HepG2 (cell line): ENCODE data around the gene NRBP1. TPM values are rescaled to one million over a fixed set of nuclear protein-coding genes. Genes with fewer than 3 reads are reported as not detected.

Experiments
- CBFB ChIP-seq: sonication (generic); formaldehyde crosslinking; IDR thresholded peaks from 2 replicates; pipeline ENCODE4 v1.4.0; 2020; ENCODE audit warnings: missing genetic modification reagents
- CHD2 ChIP-seq: IDR thresholded peaks from 2 replicates; pipeline ENCODE4 v1.6.1; 2011; ENCODE audit warnings: low read depth, low read length, improper control_type of control experiment
- ETV6 ChIP-seq: sonication (generic); formaldehyde crosslinking; conservative IDR thresholded peaks from 2 replicates; pipeline ENCODE4 v1.4.0; 2020; ENCODE audit warnings: missing genetic modification reagents
- GPN1 ChIP-seq: sonication (generic); formaldehyde crosslinking; IDR thresholded peaks from 2 replicates; pipeline ENCODE4 v1.5.1; 2020; ENCODE audit warnings: missing genetic modification reagents, borderline replicate concordance
- PCBP2 ChIP-seq: fragments of 200-400 bp; formaldehyde crosslinking; optimal IDR thresholded peaks from 2 replicates; pipeline ENCODE3; 2018; ENCODE audit warnings: low read length, low read depth; ENCODE audit not compliant: poor library complexity, severe bottlenecking
- SALL2 ChIP-seq: sonication (generic); formaldehyde crosslinking; IDR thresholded peaks from 2 replicates; pipeline ENCODE4 v1.8.1; 2023; ENCODE audit warnings: mild to moderate bottlenecking, missing genetic modification reagents, inconsistent platforms
- SMC3 ChIP-seq: IDR thresholded peaks from 2 replicates; pipeline ENCODE4 v1.6.1; 2011; ENCODE audit warnings: low read length, improper control_type of control experiment
- SUZ12 ChIP-seq: fragments of 150-350 bp; IDR thresholded peaks from 2 replicates; pipeline ENCODE4 v1.6.1; 2014; ENCODE audit warnings: low read depth, low read length
- ZNF432 ChIP-seq: sonication (generic); formaldehyde crosslinking; IDR thresholded peaks from 2 replicates; pipeline ENCODE4 v1.5.0; 2020; ENCODE audit warnings: missing genetic modification reagents, mild to moderate bottlenecking, borderline replicate concordance
- ZNF501 ChIP-seq: sonication (generic); formaldehyde crosslinking; IDR thresholded peaks from 2 replicates; pipeline ENCODE4 v1.5.1; 2020; ENCODE audit warnings: mild to moderate bottlenecking, moderate library complexity, missing genetic modification reagents
- ZNF547 ChIP-seq: sonication (generic); formaldehyde crosslinking; IDR thresholded peaks from 2 replicates; pipeline ENCODE4 v1.5.1; 2020; ENCODE audit warnings: mild to moderate bottlenecking, missing genetic modification reagents
- ZSCAN9 ChIP-seq: IDR thresholded peaks from 2 replicates; pipeline ENCODE4 v1.6.1; 2016; ENCODE audit warnings: borderline replicate concordance
- polyA plus RNA-seq, 8 experiments: library from polyadenylated mRNA; depleted of rRNA in 3 of 8; stranded (reverse) in 7 of 8; unstranded in 1 of 8; fragments of >200 nt; fragmentation: Illumina TruSeq in 4 of 8; extraction: Trizol in 4 of 8; gene quantifications; 2 replicates each; pipeline versions ENCODE4 v1.2.1 to v1.2.3, GENCODE V29; 2011 to 2016; ENCODE audit warnings: low read depth in 4 of 8, missing spikeins in 1 of 8, mixed read lengths in 1 of 8; ENCODE audit not compliant: insufficient read depth in 1 of 8
- total RNA-seq, 5 experiments: library from RNA; depleted of rRNA; stranded (reverse); fragments of >200 nt; fragmentation: Illumina TruSeq; extraction: Trizol; gene quantifications; 2 replicates each; pipeline ENCODE4 v1.2.3, GENCODE V29; 2016; ENCODE audit warnings: low read depth in 1 of 5
- TF ChIP-seq, protein P1 (sequence below): conservative IDR thresholded peaks from 2 replicates; pipeline ENCODE4 v1.6.1; 2018; ENCODE audit warnings: missing genetic modification reagents
- TF ChIP-seq, protein P2 (sequence below), 2 experiments: fragments of 450-650 bp in 1 of 2; sonication (generic) in 1 of 2; formaldehyde crosslinking in 1 of 2; IDR thresholded peaks; 2 replicates each; pipeline versions ENCODE4 v1.6.1 to v1.8.0; 2016 to 2022; ENCODE audit warnings: antibody characterized with exemption in 1 of 2, mild to moderate bottlenecking in 1 of 2, missing genetic modification reagents in 1 of 2
- TF ChIP-seq, protein P3 (sequence below): sonication (generic); formaldehyde crosslinking; IDR thresholded peaks from 2 replicates; pipeline ENCODE4 v1.4.0; 2020; ENCODE audit warnings: mild to moderate bottlenecking, missing genetic modification reagents
- TF ChIP-seq, protein P4 (sequence below): sonication (generic); formaldehyde crosslinking; IDR thresholded peaks from 2 replicates; pipeline ENCODE4 v1.4.0; 2020; ENCODE audit warnings: missing genetic modification reagents

NRBP1 gene
- total and polyA plus RNA-seq, 2 of the 13 experiments (the other 11 are each of a cell fraction or from before 2014, with no cell fraction given), result 165 to 240 TPM

DNA sequence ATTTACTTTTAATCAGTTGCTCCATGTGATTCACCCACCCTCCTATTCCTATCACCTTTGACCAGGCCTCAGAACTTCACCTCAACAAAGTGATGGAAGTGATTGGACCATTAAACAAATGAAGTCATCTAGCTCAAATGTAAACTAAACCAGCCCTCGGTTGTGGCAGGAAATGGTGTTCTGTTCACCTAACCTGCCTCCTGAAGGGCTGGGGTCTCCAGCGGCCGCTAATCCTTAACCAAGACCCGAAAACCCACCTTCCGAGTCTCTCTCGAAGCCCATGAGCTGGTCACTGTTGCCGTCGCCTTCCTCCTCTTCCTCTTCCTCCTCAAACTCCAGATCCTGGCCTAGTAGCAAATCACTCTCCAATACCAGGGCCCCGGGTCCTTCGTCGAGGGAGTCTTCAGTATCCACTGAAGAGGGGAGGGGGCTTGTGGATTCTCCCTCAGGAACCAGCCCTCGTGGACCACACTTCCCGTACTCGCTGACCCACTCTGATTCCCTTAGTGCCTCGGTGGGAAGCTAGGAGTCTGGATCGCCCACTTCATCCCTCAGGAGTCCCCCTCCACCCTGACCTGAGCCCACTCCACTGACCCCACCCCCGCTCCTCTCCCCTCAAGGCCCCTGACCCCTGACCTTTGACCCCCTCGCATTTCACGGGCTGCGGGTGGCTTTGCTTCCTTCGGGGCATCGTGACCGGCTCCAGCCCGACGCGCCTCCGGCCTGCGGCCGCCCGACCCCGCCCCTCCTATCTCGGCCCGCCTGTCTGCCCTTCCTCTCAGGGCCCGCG is 48.4 kb upstream of the NRBP1 start (continued):
- TF ChIP-seq, protein P1, sequence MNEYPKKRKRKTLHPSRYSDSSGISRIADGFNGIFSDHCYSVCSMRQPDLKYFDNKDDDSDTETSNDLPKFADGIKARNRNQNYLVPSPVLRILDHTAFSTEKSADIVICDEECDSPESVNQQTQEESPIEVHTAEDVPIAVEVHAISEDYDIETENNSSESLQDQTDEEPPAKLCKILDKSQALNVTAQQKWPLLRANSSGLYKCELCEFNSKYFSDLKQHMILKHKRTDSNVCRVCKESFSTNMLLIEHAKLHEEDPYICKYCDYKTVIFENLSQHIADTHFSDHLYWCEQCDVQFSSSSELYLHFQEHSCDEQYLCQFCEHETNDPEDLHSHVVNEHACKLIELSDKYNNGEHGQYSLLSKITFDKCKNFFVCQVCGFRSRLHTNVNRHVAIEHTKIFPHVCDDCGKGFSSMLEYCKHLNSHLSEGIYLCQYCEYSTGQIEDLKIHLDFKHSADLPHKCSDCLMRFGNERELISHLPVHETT (CRISPR knock-in tag), result no peak
- TF ChIP-seq SMC3, result no peak
- TF ChIP-seq, protein P2, sequence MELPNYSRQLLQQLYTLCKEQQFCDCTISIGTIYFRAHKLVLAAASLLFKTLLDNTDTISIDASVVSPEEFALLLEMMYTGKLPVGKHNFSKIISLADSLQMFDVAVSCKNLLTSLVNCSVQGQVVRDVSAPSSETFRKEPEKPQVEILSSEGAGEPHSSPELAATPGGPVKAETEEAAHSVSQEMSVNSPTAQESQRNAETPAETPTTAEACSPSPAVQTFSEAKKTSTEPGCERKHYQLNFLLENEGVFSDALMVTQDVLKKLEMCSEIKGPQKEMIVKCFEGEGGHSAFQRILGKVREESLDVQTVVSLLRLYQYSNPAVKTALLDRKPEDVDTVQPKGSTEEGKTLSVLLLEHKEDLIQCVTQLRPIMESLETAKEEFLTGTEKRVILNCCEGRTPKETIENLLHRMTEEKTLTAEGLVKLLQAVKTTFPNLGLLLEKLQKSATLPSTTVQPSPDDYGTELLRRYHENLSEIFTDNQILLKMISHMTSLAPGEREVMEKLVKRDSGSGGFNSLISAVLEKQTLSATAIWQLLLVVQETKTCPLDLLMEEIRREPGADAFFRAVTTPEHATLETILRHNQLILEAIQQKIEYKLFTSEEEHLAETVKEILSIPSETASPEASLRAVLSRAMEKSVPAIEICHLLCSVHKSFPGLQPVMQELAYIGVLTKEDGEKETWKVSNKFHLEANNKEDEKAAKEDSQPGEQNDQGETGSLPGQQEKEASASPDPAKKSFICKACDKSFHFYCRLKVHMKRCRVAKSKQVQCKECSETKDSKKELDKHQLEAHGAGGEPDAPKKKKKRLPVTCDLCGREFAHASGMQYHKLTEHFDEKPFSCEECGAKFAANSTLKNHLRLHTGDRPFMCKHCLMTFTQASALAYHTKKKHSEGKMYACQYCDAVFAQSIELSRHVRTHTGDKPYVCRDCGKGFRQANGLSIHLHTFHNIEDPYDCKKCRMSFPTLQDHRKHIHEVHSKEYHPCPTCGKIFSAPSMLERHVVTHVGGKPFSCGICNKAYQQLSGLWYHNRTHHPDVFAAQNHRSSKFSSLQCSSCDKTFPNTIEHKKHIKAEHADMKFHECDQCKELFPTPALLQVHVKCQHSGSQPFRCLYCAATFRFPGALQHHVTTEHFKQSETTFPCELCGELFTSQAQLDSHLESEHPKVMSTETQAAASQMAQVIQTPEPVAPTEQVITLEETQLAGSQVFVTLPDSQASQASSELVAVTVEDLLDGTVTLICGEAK (IDR thresholded peaks at IDR 0.05), result no peak
- TF ChIP-seq, protein P2 (CRISPR knock-in tag; IDR thresholded peaks at IDR 0.05), result no peak
- no peak for TF ChIP-seq ETV6 (CRISPR knock-in tag)
- TF ChIP-seq, protein P3, sequence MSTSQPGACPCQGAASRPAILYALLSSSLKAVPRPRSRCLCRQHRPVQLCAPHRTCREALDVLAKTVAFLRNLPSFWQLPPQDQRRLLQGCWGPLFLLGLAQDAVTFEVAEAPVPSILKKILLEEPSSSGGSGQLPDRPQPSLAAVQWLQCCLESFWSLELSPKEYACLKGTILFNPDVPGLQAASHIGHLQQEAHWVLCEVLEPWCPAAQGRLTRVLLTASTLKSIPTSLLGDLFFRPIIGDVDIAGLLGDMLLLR (CRISPR knock-in tag), result no peak
- TF ChIP-seq GPN1, result no peak
- no peak for TF ChIP-seq SUZ12
- 0 out of 2 replicates have a peak, but pooled peaks have one; percentile 28 for TF ChIP-seq ZNF501 (CRISPR knock-in tag)
- TF ChIP-seq ZNF547 (CRISPR knock-in tag), result no peak
- no peak for TF ChIP-seq SALL2
- TF ChIP-seq ZSCAN9 (CRISPR knock-in tag), result no peak
- no peak for TF ChIP-seq ZNF432
- TF ChIP-seq CBFB (CRISPR knock-in tag), result 0 out of 2 replicates have a peak, but pooled peaks have one; percentile 14
- TF ChIP-seq PCBP2, result no peak
- 0 out of 2 replicates have a peak, but pooled peaks have one; percentile 8 for TF ChIP-seq CHD2
- TF ChIP-seq, protein P4, sequence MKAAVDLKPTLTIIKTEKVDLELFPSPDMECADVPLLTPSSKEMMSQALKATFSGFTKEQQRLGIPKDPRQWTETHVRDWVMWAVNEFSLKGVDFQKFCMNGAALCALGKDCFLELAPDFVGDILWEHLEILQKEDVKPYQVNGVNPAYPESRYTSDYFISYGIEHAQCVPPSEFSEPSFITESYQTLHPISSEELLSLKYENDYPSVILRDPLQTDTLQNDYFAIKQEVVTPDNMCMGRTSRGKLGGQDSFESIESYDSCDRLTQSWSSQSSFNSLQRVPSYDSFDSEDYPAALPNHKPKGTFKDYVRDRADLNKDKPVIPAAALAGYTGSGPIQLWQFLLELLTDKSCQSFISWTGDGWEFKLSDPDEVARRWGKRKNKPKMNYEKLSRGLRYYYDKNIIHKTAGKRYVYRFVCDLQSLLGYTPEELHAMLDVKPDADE (CRISPR knock-in tag), result no peak
